Memory B cell (primary cell): ENCODE measurements around the gene FXYD6.
A peak's percentile ranks its signal among the peaks of the same experiment; 100 is the strongest.

ENCODE experiments used
- ATAC-seq: fragments of 150-1000 bp; cut with Tn5 transposase; 2 replicates; pipeline ENCODE4 v1.10.0; 2021; ENCODE audit warnings: low read depth, mild to moderate bottlenecking, moderate library complexity
- DNase-seq, 2 donors: peaks; one replicate each; pipeline ENCODE4 v3.0.0; 2022; ENCODE audit warnings: low spot score in 2 of 2
- H3K27ac Mint-ChIP-seq: one replicate; pipeline ENCODE4 v1.8.0; 2022; ENCODE audit warnings: mild to moderate bottlenecking, moderate library complexity, mixed read lengths
- H3K27me3 Mint-ChIP-seq: one replicate; pipeline ENCODE4 v1.8.0; 2022; ENCODE audit warnings: mixed read lengths
- H3K36me3 Mint-ChIP-seq: one replicate; pipeline ENCODE4 v1.8.0; 2022; ENCODE audit warnings: mild to moderate bottlenecking, mixed read lengths
- H3K4me1 Mint-ChIP-seq: one replicate; pipeline ENCODE4 v1.8.0; 2022; ENCODE audit warnings: mixed read lengths
- H3K4me3 Mint-ChIP-seq: one replicate; pipeline ENCODE4 v1.8.0; 2022; ENCODE audit warnings: mild to moderate bottlenecking, moderate library complexity, mixed read lengths
- H3K9me3 Mint-ChIP-seq: one replicate; pipeline ENCODE4 v1.8.0; 2022; ENCODE audit warnings: mixed read lengths

FXYD6 gene

GRCh38 chr11:117915672-117916235 lies 39.3 kb upstream of the FXYD6 start:
- H3K4me1 Mint-ChIP-seq, result peaks cover 9% of the 10 kb centered on the region
- peaks cover 3% of the 10 kb centered on the region for H3K36me3 Mint-ChIP-seq
- H3K9me3 Mint-ChIP-seq, result no peaks in the 10 kb centered on the region
- ATAC-seq (no peak), DNase-seq (no peak)
- no peak overlapping the region for H3K27ac Mint-ChIP-seq
- no peaks in the 10 kb centered on the region for H3K27me3 Mint-ChIP-seq
- H3K4me3 Mint-ChIP-seq, result no peak overlapping the region

- Mint-ChIP-seq H3K27me3 (no peaks in the 10 kb centered on the region), H3K36me3 (peaks cover 3% of the 10 kb centered on the region), H3K4me3 (no peak overlapping the region), H3K27ac (no peak overlapping the region), H3K4me1 (peaks cover 9% of the 10 kb centered on the region), H3K9me3 (no peaks in the 10 kb centered on the region)
- DNase-seq (no peak), ATAC-seq (no peak)
Measured at GRCh38 chr11:117914991-117915618, 38.6 kb upstream of the FXYD6 start.

- no peaks in the 10 kb centered on the region for H3K27me3 Mint-ChIP-seq
- peaks cover 3% of the 10 kb centered on the region for H3K36me3 Mint-ChIP-seq
- DNase-seq, result no peak
- no peaks in the 10 kb centered on the region for H3K9me3 Mint-ChIP-seq
- no peak for ATAC-seq
- peaks cover 4% of the 10 kb centered on the region for H3K4me1 Mint-ChIP-seq
- H3K27ac Mint-ChIP-seq, result no peak overlapping the region
- no peak overlapping the region for H3K4me3 Mint-ChIP-seq
Measured at GRCh38 chr11:117914398-117914761, 37.9 kb upstream of the FXYD6 start.

GRCh38 chr11:117913736-117914397 lies 37.4 kb upstream of the FXYD6 start:
- peaks cover 3% of the 10 kb centered on the region for H3K36me3 Mint-ChIP-seq
- H3K27me3 Mint-ChIP-seq, result no peaks in the 10 kb centered on the region
- H3K9me3 Mint-ChIP-seq, result no peaks in the 10 kb centered on the region
- no peaks in the 10 kb centered on the region for H3K4me1 Mint-ChIP-seq
- DNase-seq (no peak), ATAC-seq (no peak)
- H3K4me3 Mint-ChIP-seq, result no peak overlapping the region
- H3K27ac Mint-ChIP-seq, result no peak overlapping the region

GRCh38 chr11:117912497-117912896 lies 36.0 kb upstream of the FXYD6 start:
- Mint-ChIP-seq H3K4me1 (peaks cover 4% of the 10 kb centered on the region), H3K4me3 (no peak overlapping the region), H3K27ac (no peak overlapping the region), H3K9me3 (no peaks in the 10 kb centered on the region), H3K27me3 (no peaks in the 10 kb centered on the region), H3K36me3 (peaks cover 3% of the 10 kb centered on the region)
- DNase-seq, result no peak
- ATAC-seq, result no peak

- Mint-ChIP-seq H3K27me3 (no peaks in the 10 kb centered on the region), H3K36me3 (peaks cover 3% of the 10 kb centered on the region), H3K27ac (no peak overlapping the region), H3K9me3 (no peaks in the 10 kb centered on the region), H3K4me1 (peaks cover 5% of the 10 kb centered on the region), H3K4me3 (no peak overlapping the region)
- ATAC-seq, result no peak
- no peak for DNase-seq
Measured at GRCh38 chr11:117911694-117912093, 35.2 kb upstream of the FXYD6 start.

GRCh38 chr11:117910941-117911655 lies 34.6 kb upstream of the FXYD6 start:
- Mint-ChIP-seq H3K9me3 (no peaks in the 10 kb centered on the region), H3K4me3 (no peak overlapping the region), H3K27ac (no peak overlapping the region), H3K4me1 (peaks cover 5% of the 10 kb centered on the region), H3K27me3 (no peaks in the 10 kb centered on the region), H3K36me3 (peaks cover 3% of the 10 kb centered on the region)
- ATAC-seq (no peak), DNase-seq (no peak)

GRCh38 chr11:117910525-117910924 lies 34.1 kb upstream of the FXYD6 start:
- Mint-ChIP-seq H3K4me3 (no peak overlapping the region), H3K9me3 (no peaks in the 10 kb centered on the region), H3K27ac (no peak overlapping the region), H3K27me3 (no peaks in the 10 kb centered on the region), H3K36me3 (peaks cover 3% of the 10 kb centered on the region), H3K4me1 (peaks cover 5% of the 10 kb centered on the region)
- no peak for DNase-seq
- ATAC-seq, result no peak

GRCh38 chr11:117909611-117910382 lies 33.3 kb upstream of the FXYD6 start:
- Mint-ChIP-seq H3K4me3 (no peak overlapping the region), H3K27me3 (no peaks in the 10 kb centered on the region), H3K27ac (no peak overlapping the region), H3K36me3 (peaks cover 3% of the 10 kb centered on the region), H3K4me1 (peaks cover 5% of the 10 kb centered on the region), H3K9me3 (no peaks in the 10 kb centered on the region)
- ATAC-seq (no peak), DNase-seq (no peak)

- Mint-ChIP-seq H3K27ac (no peak overlapping the region), H3K36me3 (peaks cover 3% of the 10 kb centered on the region), H3K9me3 (no peaks in the 10 kb centered on the region), H3K4me3 (no peak overlapping the region), H3K4me1 (peaks cover 5% of the 10 kb centered on the region), H3K27me3 (no peaks in the 10 kb centered on the region)
- ATAC-seq (no peak), DNase-seq (no peak)
Measured at GRCh38 chr11:117908959-117909610, 32.6 kb upstream of the FXYD6 start.

- Mint-ChIP-seq H3K9me3 (no peaks in the 10 kb centered on the region), H3K4me1 (peaks cover 5% of the 10 kb centered on the region), H3K27ac (no peak overlapping the region), H3K4me3 (no peak overlapping the region), H3K36me3 (peaks cover 3% of the 10 kb centered on the region), H3K27me3 (no peaks in the 10 kb centered on the region)
- ATAC-seq (no peak), DNase-seq (no peak)
Measured at GRCh38 chr11:117908109-117908895, 31.8 kb upstream of the FXYD6 start.

GRCh38 chr11:117907276-117908108 lies 31.0 kb upstream of the FXYD6 start:
- Mint-ChIP-seq H3K27me3 (no peaks in the 10 kb centered on the region), H3K9me3 (no peaks in the 10 kb centered on the region), H3K36me3 (no peaks in the 10 kb centered on the region), H3K4me3 (no peak overlapping the region), H3K4me1 (peaks cover 5% of the 10 kb centered on the region), H3K27ac (no peak overlapping the region)
- peak in 1 of 2 donors; percentile 31 for DNase-seq
- ATAC-seq, result peak; percentile 94
